Activated CD4-positive, CD25-positive, alpha-beta regulatory T cell treated with anti-CD3 and anti-CD28 coated beads, Interleukin-2, amount 50 U/mL, for 72 hours (primary cell): Measurements from ENCODE around the gene TNFAIP6.
"Not testable (repeated sequence)": the region's sequence is repeated elsewhere in the genome, so short reads cannot be mapped to it uniquely, and the experiment has no call there.

Experiments
- DNase-seq: peaks from one replicate; pipeline ENCODE4 v3.0.0; 2021

TNFAIP6 gene, protein sequence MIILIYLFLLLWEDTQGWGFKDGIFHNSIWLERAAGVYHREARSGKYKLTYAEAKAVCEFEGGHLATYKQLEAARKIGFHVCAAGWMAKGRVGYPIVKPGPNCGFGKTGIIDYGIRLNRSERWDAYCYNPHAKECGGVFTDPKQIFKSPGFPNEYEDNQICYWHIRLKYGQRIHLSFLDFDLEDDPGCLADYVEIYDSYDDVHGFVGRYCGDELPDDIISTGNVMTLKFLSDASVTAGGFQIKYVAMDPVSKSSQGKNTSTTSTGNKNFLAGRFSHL

DNA sequence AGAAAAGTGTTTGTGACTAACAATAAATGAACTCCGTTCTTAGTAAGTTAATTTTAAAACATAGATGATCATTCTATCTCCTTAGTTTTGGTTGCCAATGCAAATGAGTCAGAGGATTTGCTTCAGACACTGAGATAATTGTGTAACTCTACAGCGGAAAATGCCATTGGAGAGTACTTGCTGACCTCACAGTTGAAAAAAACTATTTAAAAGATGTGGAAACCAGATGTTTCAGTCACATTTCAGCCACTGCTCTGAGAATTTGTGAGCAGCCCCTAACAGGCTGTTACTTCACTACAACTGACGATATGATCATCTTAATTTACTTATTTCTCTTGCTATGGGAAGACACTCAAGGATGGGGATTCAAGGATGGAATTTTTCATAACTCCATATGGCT, at the start of gene TNFAIP6:
Gene TNFAIP6, plus strand, starts transcription at position 234 of the 400 bp plus-strand sequence. Its CDS starts 75 bp downstream, at position 309.
- no peak for DNase-seq

DNA sequence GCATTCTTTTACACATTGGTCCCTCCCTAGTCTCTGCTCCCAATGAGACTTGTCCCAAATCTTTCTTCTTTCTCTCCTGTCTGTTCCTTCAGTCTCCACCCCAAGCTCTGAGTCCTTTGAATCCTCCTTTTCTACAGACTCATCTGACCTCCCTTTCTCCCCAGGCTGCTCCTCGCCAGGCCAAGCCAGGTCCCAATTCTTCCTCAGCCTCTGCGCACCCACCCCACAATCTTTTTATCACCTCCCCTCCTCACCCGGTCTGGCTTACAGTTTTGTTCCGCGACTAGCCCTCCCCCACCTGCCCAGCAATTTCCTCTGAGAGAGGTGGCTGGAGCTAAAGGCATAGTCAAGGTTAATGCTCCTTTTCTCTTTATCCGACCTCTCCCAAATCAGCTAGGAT, 47.1 kb upstream of the TNFAIP6 start:
- DNase-seq, result not testable (repeated sequence)

DNA sequence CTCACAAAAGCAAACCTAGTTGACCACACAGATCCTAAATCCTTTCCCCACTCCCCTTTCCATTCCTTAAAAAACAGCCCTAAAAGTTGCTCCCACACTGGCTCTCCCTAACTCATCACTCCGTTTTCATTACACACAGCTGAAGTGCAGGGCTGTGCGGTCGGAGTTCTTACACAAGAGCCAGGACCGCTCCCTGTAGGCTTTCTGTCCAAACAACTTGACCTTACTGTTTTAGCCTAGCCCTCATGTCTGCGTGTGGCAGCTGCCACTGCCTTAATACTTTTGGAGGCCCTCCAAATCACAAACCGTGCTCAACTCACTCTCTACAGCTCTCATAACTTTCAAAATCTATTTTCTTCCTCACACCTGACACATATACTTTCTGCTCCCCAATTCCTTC, 45.0 kb upstream of the TNFAIP6 start:
- not testable (repeated sequence) for DNase-seq

DNA sequence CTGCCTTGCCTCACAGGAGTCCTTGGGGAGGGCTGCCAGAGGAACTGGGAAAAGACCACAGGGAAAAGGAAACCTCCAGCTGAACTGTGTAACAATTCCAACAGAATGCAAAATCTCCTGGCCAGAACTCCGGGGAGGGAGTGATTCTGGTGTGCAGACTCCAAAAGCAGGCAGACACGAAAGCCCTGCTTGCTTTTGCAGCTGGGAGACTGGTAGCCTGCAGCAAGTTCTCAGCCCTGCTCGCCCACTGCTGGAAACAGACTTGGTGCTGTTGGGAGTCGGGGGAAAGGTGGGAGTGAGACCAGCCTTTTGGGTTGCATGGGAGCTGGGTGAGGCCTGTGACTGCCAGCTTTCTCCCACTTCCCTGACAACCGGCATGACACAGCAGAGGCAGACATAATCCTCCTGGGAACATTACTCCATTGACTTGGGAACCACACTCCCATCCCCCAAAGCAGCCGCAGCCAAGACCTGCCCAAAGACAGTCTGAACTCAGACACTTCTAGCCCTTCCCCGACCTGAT, 42.0 kb upstream of the TNFAIP6 start:
- DNase-seq, result no peak

DNA sequence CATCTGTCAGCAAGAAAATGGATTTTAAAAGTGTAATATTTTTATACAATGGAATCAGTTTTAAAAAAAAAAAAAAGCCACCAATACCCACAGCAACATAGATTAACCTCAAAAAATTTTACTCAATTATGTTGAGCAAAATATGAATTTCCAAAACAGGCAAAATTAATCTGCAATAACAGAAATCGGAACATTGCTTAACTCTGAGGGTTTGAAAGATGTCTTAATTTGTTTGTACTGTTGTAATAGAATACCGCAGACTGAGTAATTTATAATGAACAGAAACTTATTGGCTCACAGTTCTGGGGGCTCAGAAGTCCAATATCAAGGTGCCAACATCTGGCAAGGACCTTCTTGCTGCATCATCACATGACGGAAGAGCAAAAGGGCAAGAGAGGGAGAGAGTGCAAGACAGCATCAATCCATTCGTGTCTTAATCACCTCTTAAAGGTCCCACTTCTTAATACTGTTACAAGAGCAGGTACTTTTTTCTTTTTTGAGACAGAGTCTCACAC, 31.8 kb upstream of the TNFAIP6 start:
- no peak for DNase-seq

DNA sequence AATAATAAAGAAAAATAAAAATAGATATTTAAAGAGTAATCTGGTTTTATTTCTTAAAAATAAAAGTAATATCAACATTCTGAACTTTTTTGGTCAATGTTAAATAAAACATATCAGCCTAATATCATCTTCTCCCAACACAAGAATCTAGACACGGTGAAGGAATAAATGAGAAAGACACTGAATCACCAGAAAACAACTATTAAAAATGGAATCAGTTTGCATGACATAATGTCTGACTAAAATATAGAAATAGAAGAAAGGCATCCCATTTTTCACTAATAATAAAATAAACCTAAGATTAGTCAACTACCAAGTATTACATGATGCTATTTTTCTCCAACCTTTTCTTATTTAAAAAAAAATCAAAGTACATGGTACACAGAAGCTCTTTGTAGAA, 30.8 kb upstream of the TNFAIP6 start:
- no peak for DNase-seq

DNA sequence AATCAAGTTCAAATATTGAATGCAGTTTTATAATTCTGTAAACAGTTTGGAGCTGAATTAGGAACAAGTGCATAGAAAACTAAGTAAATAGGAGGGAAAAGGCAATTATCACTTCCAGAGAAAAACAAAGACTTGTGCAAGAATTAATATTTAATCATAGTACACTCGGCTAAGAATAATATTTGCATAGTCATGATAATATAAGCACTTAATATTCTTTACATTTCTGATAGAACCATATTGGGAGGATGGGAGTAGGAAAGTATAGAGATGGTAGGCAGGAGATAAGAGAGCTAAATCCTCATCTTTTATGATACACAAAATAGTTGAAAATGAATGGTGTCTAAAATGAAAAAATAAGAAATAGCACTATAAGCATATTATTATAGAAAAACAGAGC, 27.4 kb upstream of the TNFAIP6 start:
- DNase-seq, result no peak

DNA sequence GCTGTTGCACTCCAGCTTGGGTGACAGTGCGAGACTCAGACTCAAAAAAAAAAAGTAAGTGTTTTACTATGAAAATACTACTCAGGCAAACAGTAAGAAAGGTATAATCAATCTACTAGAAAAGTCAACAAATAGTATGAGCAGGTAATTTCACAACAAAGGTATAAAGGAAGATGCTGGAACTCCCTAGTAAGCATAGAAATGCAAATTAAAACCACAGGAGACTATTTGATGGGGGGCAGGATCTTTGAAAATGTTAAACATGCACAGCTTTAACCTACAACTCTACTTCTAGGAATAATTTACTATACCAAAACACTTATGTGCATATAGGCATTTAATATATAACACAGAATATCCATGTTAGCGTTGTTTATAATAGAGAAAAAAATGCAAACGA, 24.3 kb upstream of the TNFAIP6 start:
- DNase-seq, result no peak

DNA sequence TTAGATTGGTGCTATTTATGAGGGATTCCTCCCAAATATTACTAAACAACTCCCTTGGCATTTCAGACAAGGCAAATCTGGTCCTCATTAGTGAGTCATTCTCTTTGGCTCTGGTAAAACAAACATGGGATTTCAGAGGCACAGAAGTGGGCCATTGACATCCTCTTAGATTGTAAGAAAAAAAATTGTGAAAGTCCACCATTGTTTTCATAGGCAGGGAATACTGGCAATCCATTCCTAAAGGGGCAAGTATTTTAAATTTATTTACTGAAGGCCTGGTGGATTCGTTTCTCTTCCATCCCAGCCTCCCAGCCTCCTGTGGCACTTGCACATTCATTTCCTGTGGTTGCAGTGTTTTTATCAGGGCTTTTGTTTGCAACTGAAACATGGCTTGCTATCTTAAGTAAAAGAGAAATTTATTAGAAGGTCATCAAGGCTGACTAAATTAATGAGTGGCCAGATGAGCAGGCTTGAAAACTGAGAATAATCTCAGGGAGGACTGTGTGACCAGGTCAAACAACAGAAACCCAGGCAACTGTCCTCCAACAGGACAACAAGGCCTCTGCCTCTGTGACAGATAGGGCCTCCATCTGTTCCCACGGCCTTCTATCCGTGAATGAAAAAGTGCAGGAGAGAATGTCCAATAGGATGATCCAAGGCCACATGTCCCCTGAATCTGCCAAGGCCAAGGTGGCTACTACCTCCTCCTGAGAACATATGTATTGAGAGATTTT, 23.1 kb upstream of the TNFAIP6 start:
- no peak for DNase-seq

DNA sequence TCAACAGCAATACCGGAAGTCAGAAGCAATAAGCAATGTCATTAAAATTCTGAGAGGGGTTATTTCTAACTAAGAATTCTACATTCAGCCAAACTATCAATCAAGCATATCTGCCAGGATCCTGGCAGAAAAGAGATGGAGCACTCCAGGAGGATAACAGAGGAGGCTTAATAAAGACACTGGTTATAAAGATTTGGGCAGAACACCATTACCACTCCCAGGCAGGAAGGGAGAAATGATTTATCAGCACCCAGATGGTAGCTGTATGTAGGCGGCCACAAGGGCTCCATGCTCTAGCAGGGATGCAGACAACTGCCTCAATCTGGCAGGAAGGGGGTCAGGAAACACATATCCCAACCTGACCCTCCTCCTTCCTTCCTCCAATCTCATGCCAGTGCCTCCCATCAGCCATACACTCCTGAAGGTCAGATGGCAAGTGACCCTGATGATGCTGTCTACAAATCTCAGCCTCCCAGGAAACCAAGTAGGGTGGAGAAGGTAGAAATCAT, 20.5 kb upstream of the TNFAIP6 start:
- no peak for DNase-seq

DNA sequence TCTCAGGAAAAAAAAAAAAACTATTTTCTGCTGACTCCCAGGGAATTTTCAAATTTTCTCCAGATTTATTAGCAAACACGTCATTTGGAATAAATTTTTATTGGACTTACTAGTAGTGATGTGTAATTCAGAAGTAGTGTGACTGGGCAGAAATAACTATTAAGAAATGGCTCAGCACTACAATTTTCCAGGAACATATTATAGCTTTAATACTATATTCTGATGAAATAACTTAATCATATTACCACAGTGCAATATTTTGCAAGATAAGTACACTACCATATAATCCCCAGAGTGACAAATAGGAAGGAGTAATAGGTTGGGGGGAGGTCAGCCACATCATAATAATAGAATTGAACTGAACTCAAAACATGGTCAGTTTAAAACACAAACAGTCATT, 19.7 kb upstream of the TNFAIP6 start:
- no peak for DNase-seq

DNA sequence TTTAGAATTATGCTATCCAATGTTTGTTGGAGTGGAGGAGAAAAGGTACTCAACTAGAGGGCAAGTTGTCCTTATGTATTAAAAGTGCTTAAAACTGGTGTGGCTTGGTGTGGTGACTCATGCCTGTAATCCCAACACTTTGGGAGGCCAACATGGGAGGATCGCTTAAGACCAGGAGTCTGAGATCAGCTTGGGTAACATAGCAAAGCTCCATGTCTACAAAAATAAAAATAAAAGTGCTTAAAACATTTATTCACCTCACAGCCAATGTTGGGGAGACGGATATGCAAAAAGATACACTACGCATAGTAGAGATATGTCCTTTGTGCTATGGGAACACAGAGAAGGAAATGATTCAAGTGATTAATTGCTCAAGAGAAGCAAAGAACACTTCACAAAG, 19.3 kb upstream of the TNFAIP6 start:
- no peak for DNase-seq

DNA sequence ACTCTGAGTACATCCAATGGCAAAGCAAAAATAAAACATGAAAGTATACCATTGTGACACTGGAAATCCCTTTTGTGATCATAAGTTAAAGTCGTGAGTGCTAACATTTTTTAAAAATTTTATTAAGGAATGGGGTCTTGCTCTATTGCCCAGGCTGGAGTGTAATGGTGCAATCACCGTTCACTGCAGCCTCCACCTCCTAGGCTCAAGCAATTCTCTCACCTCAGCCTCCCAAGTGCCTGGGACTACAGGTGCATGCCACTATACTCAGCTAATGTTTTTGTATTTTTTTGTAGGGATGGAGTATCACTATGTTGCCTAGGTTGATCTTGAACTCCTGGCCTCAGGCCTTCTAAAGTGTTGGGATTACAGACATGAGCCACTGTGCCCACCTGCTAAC, 14.3 kb upstream of the TNFAIP6 start:
- no peak for DNase-seq

DNA sequence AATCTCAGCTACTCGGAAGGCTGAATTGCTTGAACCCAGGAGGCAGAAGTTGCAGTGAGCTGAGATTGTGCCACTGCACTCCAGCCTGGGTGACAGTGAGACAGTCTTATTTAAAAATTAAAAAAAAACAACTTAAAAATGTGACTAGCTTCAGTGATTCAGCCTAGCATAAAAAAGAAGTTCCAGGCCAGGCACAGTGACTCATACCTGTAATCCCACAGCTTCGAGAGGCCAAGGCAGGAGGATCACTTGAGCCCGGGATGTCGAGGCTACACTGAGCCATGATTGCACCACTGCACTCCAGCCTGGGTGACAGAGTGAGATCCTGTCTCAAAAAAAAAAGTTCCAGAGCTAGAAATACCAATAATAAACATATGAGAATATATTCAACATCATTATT, 13.2 kb upstream of the TNFAIP6 start:
- not testable (repeated sequence) for DNase-seq

DNA sequence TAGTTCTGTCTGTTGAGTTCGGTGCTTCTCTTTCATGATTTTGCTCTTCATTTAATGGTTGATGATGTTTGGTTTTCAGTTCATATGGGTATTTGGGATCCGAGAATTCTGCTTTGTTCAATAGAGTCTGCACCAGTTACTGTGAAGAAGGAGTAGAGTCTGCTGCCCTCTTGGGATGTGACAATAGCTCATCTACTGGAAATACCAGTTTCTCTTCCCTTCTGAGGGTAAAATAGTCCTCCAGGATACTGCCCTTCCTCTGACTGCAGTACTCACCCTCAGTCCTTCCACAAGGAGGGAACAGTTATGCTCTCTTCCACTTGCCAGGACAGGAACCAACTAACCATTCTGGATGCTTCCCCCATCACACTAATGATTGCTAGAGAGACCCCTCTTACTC, 12.5 kb upstream of the TNFAIP6 start:
- DNase-seq, result no peak

DNA sequence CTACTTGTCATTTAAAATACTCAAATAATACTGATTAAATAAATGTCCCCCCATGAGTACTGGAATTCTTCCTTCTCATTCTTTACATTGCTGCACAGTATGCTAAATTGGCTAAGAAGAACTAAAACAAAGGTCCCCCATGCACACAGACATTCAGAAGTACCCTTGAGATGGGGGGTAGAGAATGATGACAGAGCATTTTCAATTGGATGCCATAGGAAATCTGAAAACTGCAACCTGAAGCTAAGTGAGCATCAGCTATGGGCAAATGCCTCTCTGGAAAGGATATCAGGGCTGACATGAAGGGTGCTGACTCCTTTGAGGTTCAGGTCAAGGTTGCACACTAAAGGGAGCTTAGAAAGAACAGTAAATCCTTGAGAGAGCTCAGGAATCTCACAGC, 10.1 kb upstream of the TNFAIP6 start:
- DNase-seq, result no peak

DNA sequence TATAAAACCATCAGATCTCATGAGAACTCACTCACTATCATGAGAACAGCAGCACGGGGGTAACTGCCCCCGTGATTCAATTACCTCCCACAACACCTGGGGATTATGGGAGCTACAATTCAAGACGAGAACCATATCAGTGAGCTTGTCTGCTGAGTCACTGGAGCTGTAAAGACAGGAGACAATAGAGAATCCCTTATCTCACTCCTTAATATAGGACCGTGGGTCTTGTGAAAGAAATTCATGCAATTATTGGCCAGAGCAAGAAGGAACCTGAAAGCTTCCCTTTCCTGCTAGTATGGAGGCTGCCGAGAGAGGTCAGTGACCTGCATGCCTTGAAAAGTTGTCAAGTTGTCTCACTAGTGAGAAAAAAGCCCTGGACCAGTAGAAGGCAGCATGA, 9.5 kb upstream of the TNFAIP6 start:
- DNase-seq, result no peak

DNA sequence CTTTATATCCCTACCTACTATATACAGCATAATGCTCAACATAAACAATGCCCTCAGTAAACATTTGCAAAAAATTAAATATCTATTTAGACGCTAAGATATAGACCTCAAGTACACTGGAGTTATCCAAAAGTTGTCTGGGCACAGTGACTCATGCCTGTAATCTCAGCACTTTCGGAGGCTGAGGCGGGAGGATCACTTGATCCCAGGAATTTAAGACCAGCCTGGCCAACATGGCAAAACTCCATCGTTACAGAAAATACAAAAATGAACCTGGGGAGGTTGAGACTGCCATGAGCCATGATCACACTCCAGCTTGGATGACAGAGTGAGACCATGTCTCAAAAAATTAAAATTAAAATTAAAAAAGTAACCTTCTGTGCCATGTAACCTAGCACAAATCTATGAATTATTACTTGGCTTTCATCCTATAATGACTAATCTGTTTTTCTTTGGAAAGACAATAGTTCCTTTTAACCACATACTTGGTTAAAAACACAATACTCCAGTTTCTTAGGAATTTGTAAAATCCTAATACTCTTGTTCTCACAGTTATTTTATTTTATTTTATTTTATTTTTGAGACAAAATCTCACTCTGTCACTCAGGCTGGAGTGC, 6.7 kb upstream of the TNFAIP6 start:
- DNase-seq, result no peak

DNA sequence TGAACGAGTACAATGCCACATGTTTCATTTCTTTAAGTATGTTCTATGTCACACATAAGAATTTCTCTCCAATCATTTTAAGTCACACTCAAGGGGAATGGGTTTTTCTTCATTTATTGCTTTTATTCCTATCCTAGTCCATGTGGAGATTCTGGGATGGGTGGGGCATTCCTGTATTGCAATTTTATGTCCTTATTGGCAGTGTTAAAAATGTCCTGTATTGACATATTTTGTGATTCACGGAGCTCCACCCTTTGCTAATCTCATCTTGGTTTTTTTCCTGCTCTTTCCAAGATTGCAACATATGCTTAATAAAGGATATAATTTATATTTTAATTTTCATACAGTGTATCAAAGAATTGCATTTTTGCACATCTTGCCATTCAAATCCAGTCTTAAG, 3.4 kb upstream of the TNFAIP6 start:
- no peak for DNase-seq

DNA sequence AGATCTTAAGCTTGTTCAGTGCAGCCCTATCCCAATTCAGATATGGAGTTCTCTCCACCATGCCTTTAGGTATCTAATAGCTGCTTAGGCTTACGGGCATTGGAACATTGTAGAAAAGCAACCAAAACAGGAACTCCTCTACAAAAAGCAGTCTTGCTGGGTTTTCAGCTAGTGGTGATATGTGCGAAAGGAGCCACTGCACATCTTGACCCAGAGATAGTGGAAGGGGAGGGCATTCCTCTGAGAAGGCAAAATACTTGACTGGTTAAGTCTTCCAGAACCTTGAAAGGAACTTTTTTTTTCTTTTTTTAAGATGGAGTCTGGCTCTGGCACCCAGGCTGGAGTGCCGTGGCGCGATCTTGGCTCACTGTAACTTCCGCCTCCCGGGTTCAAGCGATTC, 2.6 kb upstream of the TNFAIP6 start:
- no peak for DNase-seq

DNA sequence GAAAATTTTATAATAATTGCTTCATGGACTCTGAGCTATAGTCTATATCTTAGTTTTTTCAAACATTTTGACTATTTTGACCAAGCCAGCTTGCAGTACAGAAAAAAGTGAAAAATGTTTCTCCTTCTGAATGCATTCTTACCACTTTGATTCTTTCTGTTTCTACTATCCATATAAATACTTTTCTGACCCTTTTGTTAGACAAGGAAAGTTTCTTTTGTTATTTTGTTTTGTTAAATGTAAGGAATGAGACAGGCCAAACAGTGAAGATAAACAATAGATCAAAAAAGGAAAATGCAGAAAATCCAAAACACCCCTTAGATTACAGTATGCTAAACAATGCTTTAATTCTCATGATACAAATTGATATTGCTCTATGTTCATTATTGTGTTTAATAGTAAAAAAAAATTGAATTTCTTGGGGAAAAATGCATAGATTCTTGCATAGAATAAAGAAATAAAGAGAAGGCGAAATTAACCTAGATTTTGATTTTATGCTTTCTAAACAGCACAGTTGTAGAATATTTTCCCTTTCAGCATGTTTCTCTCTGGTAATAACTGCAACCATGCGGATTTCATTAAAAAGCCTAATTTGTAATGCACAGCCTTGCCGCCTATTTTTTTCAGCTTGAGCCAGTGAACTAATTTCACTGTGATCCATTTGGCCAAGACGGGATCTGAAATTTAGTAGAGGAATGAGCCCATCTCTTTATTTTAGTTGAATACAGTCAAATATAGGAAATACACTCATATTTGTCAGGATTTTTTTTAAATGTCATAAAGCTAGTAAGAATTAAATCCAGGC, 976 bp downstream of the TNFAIP6 start:
- DNase-seq, result no peak

DNA sequence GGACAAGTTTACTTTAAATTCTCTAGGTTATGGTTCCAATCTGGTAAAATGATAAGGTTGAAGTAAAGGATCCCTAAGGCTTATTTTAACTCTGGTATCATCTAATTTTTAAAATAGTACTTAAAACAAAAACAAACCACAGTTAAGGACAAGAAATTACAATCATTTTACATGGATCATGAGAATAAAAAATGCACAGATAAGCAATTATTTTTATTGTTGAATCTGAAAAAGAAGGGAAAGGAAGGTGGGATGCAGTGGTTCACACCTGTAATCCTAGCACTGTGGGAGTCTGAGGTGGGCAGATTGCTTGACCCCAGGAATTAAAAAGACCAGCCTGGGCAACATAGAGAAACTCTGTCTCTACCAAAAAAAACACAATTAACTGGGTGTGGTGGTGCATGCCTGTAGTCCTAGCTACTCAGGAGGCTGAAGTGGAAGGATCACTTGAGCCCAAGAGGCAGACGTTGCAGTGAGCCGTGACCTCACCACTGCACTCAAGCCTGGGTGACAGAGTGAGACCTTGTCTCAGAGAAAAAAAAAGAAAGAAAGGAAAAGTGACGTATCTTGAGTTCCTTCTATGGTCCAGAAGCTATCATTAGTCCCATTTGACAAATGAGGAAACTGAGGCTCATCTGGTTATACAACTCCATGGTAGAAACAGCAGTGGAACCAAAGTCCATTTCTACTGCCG, 2.5 kb downstream of the TNFAIP6 start:
- DNase-seq, result no peak
